Cortex of kidney (tissue), 1 donor: Measurements from ENCODE around the gene NINJ2.

Source experiments
- DNase-seq: peaks from one replicate; lab custom pipeline; 2025; lab: John Stamatoyannopoulos, UW

Gene NINJ2

DNA sequence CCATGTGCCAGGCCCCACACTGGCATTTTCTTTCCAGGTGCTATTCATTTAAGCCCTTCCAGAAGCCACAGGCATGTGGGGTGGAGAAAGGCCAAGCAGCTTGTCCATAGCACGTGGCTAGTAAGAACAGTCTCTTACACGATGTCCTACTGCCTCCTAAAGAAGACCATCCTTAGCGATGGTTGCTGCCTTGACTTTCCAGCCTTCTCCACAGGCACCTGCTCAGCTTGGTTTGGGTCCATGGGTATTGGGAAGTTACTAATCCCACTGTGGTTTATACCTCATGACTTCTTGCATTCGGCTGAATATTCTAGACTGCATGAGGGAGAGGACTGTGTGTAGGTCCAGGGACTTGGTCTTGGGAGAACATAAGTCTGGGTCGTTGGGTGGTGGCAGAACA lies 49.2 kb downstream of the NINJ2 start:
- no peak for DNase-seq

DNA sequence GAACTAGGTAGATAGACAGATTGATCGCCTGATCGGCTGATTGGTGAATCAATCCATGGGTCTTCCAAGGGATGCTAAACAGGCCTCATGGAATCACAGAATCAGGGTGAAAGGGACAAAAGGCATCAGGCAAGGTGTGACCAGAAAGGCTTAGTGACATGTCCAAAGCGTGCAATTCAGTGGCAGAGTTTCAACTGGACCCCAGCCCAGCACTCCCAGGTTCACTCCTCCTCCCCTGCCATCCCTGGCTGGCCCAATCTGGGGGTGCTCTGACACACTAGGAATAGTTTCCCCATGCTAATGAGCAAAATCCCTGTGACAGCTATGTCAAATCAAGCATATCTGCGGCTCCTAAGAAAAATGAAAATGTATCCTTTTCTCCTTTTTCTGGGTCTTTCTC lies 50.4 kb downstream of the NINJ2 start:
- no peak for DNase-seq

DNA sequence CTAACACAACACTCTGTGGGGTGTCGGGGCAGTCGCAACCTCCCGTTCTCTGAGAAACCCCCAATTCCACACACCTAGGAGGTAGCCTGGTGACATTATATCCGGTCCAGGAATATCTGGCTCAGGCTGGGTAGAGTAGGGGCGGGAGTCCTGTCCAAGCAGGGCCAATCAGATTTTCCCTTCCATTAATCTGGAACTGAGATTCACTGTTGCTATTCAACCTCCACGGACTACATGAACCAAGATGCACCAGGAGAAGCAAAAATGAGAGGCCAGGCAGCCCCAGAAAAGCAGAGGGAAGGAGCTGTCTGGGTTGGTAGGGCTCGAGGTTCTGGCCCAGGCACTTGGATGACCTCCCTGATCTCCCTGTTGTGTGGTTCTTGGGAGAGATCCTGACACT lies 51.0 kb downstream of the NINJ2 start:
- no peak for DNase-seq

DNA sequence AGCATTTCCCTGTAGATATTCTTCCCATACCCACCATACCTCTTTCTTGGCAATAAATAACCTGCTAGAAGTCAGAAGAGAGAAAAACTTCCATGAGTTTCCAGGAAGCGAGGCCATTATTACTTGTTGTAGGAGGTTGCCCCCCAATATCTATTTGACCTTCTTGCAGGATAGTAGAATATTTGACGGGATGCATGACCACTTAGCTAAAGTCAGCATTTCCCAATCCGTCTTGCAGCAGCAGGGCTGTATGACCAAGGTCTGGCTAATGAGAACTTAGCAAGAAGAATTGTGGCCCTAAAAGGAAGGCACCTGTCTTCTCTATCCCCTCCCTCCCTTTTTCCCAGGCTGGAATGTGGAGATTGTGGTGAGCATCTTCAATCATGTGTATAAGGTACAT lies 51.5 kb downstream of the NINJ2 start:
- no peak for DNase-seq

DNA sequence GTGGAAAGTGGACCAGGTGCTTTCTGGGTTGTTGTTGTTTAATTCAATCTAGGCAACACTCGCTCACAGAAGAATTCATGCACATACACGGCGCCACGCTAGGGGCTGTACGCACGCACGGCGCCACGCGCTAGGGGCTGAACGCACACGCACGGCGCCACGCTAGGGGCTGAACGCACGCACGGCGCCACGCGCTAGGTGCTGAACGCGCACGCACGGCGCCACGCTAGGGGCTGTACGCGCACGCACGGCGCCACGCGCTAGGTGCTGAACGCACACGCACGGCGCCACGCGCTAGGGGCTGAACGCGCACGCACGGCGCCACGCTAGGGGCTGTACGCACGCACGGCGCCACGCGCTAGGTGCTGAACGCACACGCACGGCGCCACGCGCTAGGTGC lies 54.3 kb downstream of the NINJ2 start:
- DNase-seq, result no peak

DNA sequence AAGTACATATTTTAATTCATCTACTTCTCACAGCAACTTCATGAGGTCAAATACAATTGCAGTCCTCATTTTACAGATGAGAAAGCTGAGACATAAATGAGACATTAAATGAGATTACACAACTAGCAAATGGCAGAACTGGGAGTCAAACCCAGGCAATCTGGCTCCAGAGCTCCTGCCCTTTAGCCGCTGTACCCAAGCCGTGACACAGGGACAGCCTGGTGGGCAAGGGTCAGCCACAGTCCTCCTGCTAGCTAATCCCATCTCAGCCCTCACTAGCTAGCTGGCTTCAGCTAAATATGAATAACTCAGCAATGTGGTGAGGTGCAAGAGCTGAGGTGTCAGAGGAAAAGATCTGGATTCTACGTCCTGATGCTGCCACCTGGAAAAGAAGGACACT lies 54.8 kb downstream of the NINJ2 start:
- no peak for DNase-seq

DNA sequence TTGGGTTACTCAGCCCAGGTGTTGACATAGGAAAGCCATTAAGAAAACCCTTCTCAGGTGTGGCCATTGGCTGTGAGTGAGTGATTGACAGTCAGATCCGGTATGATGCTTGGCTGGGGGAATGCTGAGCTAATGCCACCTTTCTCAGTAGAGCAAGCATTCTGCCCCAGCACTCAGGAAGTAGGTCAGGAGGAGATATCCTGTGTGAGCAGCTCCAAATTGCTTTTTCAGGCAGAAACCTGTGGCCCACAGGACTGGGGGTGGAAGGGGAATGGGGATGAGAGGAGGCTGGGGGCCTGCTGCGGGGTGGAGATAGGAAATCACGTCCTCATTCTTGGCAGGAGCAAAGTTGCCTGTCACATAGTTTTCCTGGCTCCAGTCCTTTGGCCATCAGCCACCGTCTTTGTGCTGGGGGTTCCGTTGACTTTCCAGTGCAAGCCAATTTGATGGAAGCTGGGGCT lies 55.7 kb downstream of the NINJ2 start:
- DNase-seq, result no peak

DNA sequence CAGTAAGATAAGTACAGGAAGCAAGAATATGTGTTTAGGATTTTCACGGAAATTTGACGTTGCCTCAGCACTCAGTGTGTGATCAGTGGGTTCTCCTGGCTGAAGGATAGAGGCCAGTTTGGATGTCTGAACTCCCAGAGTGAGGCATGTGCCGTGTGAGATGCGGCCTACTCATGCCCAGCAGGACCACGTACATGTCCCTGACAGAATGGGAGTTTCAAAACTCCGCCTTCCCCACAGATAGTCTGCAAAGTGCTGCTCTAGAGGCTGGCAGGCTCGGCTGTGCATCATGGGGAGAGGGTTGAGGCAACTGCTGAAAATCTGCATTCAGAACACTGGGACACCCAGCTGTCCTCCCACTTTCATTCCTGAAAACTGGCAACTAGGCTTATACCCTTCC lies 58.3 kb downstream of the NINJ2 start:
- DNase-seq, result no peak

DNA sequence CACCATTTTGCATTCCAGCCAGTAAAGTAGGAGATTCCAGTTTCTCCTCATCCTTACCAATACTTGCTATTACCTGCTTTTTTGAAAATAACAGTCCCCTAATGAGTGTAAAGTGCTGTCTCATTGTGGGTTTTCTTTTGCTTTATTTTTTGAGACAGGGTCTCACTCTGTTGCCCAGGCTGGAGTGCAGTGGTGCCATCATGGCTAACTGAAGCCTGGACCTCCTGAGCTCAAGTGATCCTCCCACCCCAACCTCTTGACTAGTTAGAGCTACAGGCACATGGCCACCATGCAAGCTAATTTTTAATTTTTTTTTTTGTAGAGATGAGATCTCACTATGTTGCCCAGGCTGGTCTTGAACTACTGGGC lies 60.6 kb downstream of the NINJ2 start:
- DNase-seq, result no peak

DNA sequence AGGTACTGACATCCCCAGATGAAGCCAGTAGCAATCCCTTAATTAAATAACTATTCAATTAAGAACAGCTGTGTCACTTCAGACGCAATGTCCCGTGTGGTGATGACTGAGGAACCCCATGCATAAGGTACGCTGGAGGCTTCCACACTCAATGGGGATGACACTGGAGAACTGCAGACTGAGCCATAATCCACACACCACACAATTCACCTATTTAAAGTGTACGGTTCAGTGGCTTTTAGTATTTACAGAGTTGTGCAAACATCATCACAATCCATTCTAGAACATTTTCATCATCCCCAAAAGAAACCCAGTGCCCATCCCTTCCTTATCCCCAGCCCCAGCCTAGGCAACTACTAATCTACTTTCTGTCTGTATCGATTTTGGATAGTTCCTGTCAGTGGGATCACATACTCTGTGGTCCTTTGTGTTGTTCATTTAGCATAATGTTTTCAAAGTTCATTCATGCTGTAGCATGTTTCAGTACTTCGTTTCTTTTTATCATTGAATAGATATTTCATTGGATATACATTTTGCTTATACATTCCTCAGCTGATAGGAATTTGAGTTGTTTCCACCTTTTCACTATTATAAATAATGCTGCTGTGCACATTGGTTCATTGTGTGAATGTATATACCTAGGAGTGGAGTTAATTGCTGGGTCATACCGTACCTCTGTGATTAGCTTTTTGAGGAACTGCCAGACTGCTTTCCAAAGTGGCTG lies 61.1 kb downstream of the NINJ2 start:
- DNase-seq, result no peak

DNA sequence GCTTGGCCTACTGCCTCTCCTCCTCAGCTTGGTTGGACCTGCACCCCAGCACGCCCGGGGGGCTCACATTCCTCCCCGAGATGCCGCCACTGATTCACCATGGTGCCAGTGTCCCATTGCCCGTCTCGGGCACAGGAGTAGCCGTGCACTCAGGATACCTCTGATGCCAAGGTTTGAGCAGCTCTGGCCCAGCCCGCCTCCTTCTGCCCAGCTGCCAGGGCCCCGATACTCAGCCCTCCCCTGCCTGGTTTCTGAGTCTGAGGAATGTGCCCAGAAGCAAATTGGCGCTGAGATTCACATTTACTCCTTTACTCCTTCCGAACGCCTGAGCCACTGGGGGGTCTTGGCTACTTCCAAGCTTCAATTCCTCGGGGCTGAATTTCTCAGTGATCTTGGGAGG lies 63.5 kb downstream of the NINJ2 start:
- DNase-seq, result no peak

DNA sequence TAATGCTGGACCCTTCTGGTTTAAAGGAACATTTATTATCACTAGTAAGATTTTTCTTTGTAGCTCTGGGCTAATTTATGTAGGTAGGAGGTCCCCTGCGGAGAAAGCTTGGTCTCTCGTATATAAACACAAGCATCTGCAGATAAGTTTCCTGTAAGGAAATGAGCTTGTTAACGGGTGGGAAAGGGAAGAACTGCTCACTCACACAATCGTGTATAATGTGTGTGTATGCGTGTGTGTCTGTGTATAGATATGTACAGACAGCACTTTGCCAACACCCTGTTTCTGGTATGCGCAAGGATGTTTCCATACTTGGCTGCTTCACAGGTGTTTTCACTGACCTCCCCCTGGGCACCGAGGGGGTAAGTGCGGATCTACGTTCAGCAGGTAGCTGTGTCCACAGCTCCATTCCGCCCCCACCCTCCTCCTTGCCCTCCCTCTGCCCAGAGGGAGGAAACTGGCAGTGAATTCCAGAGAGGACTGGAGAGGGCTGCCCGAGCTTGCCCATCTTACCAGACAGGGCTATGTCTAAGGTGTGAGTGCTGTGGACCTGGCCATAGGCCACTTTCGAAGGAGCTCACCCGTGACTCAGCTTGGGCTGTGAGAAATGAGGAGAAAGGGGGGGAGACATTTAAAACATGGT lies 65.2 kb downstream of the NINJ2 start:
- DNase-seq, result no peak

DNA sequence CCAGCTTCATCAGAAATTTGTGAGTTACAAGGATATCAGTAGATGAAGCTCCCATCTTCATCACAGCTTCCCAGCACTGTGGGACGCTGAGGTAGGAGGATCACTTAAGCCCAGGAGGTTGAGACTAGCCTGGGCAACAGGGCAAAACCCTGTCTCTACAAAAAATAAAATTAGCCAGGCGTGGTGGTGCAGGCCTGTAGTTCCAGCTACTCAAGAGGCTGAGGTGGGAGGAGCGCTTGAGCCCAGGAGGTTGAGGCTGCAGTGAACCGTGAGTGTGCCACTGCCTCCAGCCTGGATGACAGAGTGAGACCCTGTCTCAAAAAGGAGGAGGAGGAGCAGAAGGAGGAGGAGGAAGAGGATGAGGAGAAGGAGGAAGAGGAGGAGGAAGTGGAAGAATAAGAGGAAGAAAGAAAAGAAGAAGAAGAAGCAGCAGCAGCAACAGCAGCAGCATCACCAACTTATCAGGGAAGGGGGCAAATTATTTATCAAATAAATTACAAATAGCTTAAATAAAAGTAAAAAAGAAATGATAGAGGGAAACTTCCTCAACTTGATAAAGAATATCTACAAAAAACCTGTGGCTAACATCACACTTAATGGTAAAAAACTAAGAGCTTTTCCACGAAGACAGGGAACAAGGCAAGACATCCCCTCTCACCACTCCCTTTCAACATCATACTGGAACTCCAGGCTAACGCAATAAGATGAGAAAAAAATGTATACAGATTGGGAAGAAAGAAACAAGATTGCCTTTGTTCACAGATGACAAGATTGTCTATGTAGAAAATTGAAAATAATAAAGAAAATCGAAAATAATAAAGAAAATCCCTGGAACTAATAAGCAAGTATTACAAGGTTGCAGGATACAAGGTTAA lies 69.6 kb downstream of the NINJ2 start:
- no peak for DNase-seq

DNA sequence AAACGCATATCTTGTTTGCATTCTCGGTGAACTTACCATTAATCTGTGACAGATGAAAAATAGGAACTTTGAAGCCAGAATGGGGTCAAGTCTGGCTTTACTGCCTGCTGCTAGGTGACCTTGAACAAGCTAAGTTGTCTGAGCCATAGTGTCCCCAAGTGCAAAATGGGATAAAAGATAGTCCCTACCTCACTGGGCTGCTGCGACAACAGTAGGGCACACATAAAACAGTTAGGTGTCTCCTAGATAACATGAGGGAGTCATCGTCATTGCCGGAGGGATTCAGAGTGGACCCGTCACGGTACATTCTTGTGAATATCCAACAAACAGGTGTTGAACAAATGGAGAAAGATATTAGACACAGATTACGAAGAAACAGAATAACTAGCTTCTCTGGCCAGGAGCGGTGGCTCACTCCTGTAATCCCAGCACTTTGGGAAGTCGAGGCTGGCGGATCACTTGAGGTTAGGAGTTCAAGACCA lies 71.2 kb downstream of the NINJ2 start:
- DNase-seq, result no peak

DNA sequence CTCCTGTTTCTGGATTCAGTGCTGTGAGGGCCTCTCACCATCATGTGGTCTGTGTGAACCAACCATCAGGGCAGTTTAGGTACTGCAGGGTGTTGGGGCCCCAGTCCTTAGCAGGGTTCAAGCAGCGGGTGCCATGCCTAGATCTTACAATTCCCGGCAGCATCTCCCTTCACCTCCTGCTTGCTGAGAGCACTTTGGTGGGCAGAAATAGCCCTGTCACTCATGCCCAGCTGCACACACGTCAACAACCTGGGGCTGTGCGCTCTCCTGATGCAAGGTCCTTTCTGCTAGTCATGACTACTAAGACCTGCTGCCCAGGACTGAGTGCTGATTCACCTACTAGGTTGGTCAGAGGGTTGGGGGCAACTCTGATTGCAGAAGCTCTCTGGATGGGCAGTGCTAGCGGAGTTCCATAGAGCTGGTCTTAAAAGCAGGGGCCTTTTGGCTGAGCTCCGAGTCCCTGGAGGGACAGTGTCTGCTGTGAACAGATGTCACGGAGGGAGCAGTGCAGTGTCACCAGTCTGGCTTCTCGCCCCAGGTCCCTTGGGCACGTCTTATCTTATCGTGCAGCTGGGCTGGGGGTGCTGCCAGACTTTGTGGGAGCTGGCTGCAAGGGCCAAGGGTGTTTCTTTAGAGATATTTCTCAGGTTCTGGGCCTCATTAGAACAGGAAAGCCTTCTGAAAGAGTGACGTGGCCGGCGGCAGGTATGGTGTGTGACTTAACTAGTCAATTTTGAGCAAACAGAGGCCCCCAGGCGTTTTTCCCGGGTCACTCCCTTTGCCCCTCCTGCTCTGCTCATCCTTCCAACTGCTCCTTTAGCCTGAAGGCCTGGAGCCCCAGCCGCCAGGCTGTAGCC lies 71.8 kb downstream of the NINJ2 start:
- no peak for DNase-seq

DNA sequence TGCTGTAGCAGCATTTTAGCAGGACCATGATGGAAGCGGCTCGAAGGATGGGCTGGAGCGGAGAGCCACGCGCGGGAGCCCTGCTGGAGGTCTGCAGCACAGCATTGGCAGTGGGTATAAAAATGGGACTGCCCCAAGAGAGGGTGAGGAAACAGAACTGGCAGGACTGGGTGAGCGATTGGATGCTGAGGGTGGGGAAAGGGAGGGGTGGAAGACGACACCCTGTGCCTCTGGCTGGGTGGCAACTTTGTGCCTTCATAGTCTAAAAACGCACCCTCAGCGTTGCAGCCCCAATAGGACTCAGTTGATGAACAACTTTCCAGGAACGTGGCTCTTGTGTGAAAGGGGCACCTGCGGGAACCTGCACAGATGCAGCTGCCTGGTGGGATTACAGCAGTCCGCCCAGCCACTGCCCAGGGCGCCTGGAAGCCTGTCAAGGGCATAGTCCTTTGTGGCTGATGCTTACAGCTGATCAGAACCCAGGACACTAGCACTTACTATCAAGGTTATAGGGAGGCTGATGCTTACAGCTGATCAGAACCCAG lies 73.0 kb downstream of the NINJ2 start:
- no peak for DNase-seq

DNA sequence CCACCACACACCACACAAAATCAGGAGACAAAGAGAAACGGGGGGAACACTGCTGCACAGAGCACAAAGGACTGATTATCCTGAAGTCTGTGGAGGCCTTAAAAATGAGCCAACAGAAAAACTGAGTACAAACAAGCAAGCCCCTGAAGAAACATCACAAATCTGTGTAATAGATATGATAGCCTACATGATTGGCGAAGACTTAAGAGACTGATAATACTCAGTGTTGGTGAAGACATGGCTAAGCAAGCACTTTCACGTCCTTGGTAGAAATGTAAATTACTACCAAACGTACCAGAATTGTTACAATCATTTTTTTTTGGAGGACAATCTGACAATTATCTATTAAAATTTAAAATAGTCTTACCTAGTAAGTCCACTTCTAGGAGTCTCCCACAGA lies 74.6 kb downstream of the NINJ2 start:
- no peak for DNase-seq

DNA sequence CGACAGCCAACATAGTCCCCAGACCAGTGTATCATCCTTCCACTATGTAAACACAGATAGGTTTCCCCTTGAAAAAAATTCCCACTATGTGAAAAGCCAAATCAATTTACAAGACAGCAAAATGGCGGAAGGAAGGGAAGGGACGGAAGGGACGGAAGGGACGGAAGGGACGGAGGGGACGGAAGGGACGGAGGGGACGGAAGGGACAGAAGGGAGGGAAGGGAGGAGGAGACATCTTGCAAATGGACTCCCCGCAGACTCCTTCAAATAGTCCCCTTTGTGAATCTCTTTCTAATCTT lies 75.3 kb downstream of the NINJ2 start:
- DNase-seq, result no peak

DNA sequence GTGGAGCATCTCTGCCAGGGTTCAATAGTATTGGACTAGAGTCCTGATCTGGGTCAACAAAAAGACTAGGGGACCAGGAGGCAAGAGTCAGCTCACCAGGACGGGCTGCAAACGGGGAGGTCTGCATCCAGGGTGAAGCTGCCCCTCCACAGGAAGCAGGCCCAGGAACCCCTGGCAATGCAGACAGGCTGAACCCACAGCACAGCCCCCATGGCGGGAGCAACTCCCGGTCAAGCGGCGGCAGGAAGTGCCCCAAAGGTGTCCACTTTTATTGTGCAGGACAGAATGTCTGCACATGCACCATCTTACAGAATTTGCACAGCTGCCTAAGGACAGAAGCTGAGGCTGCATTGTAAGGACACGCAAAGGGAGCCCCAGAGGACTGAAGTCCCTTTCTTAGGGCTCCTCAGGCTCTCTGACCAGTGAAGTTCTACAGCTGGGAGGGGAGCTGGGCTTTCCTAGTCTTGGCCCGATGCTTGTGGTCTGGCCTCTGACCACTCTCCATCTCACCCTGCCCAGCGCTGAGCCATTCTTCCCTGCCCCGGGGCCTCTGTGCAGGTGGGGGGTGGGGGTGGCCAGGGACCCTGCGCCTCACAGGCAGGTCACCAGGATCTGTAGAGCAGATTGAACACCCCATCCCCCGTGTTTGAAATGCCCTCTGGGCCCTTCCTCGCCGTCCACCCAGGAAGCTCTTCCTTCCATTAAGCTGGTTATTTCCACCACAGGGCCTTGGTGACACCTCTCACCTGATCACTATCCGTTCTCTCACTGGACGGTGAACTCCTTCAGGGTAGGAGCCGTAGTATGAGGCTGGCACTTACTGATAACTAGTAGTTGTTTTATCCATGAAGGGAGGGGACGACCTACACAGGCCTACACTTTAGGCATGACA lies 75.9 kb downstream of the NINJ2 start:
- no peak for DNase-seq

DNA sequence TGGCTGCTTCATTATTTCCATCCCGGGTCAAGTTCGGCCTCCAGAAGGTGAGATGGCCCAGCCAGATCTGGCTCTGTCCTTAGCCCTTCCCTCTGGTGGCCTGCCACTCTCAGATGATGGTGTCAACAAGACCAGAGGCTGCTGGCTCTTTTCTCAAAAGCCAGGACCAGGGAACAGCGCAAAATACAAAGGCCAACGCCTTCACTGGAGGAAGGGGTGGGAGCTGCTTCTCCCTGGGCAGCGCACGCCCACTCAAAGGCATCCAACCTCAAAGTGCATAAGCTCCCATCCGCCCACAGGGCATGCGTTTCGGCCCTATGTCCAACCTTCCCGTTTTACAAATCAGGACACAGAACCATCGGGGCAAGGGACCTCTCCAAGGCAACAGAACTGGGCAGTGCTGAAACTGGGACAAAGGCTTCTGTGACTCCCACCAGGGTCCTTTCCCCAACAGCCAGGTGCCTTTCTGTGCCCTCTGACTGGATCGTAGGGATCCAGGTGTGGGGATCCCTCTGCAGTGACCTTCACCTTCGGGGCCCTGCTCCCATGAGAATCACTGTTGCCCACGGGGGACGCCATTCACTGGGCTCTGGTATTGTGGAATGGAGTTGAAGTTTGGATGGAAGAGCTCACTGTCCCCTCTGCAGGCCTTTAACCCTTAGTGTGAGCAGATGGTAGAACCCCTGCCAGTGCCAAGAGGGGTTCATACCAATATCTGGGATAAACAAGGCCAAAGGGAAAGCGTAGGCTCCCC lies 76.8 kb downstream of the NINJ2 start:
- DNase-seq, result no peak
